Heart right ventricle (tissue), 16 donors: ENCODE measurements around the gene BET1. TPM values are rescaled to one million over a fixed set of nuclear protein-coding genes. Genes with fewer than 3 reads are reported as not detected.

Experiments used
- ATAC-seq, 8 donors: fragments of 200-7000 bp; cut with Tn5 transposase; one replicate each; pipeline ENCODE4 v1.9.1; 2020; ENCODE audit warnings: mild to moderate bottlenecking in 8 of 8, moderate library complexity in 8 of 8, moderate number of reproducible peaks in 1 of 8
- DNase-seq, 2 donors: peaks; one replicate each; pipeline ENCODE4 v3.0.0-alpha.2; 2020
- H3K27ac ChIP-seq, 10 donors: fragments of 200-600 bp; sonication (generic) in 2 of 10; one replicate each; pipeline versions ENCODE4 v1.5.0 to v1.8.0; 2020 to 2022; ENCODE audit warnings: mild to moderate bottlenecking in 3 of 10
- H3K27me3 ChIP-seq, 7 donors: fragments of 200-600 bp; one replicate each; pipeline ENCODE4 v1.8.0; 2021 to 2022; ENCODE audit warnings: mild to moderate bottlenecking in 2 of 7
- H3K36me3 ChIP-seq, 9 donors: fragments of 200-600 bp; sonication (generic) in 1 of 9; one replicate each; pipeline versions ENCODE4 v1.5.0 to v1.8.0; 2020 to 2022; ENCODE audit warnings: mild to moderate bottlenecking in 2 of 9
- H3K4me1 ChIP-seq, 9 donors: fragments of 200-600 bp; sonication (generic) in 1 of 9; one replicate each; pipeline versions ENCODE4 v1.5.0 to v1.8.0; 2020 to 2022; ENCODE audit warnings: mild to moderate bottlenecking in 4 of 9
- H3K4me3 ChIP-seq, 10 donors: fragments of 200-600 bp; sonication (generic) in 2 of 10; one replicate each; pipeline versions ENCODE4 v1.5.0 to v1.8.0; 2020 to 2022; ENCODE audit warnings: mild to moderate bottlenecking in 7 of 10, moderate library complexity in 2 of 10
- H3K9me3 ChIP-seq, 11 donors: fragments of 200-600 bp in 10 of 11; sonication (generic) in 2 of 11; one replicate each; pipeline versions ENCODE4 v1.5.0 to v1.8.0; 2013 to 2022; ENCODE audit warnings: mild to moderate bottlenecking in 2 of 11, control low read depth in 1 of 11, moderate library complexity in 1 of 11
- CTCF ChIP-seq, 9 donors: fragments of 200-600 bp; sonication (generic) in 2 of 9; IDR thresholded peaks; one replicate each; pipeline versions ENCODE4 v1.5.0 to v1.8.0; 2021 to 2022; ENCODE audit warnings: antibody characterized with exemption in 9 of 9, mild to moderate bottlenecking in 5 of 9, moderate library complexity in 1 of 9
- WGBS, 2 donors: extraction: QIAGEN DNeasy Blood & Tissue Kit; methylation state at CpG; one replicate each; pipeline ENCODE4 v1.1.7; 2013; ENCODE audit warnings: inconsistent platforms in 1 of 2; 5-methylcytosine and 5-hydroxymethylcytosine counted together
- intact Hi-C, 10 donors: fragments of 100-400 bp; cut with DNase I; formaldehyde crosslinking; loops; one replicate each; pipeline versions ENCODE4 v1.11.1 to v1.14.2; 2022
- polyA plus RNA-seq, 2 donors: library from polyadenylated mRNA; stranded (reverse); fragments of 200-250 nt; gene quantifications; one replicate each; pipeline ENCODE4 v1.2.3, GENCODE V29; 2013
- total RNA-seq, 10 donors: library from RNA; stranded (reverse); fragmentation: NEBNext Ultra II Directional in 3 of 10; extraction: Animal tissue kit (Norgen Biotek cat#: 25700) in 3 of 10; gene quantifications; one replicate each; pipeline versions ENCODE4 v1.2.1 to v1.2.4, GENCODE V29; 2021 to 2023
- donor health status: Arrhythmogenic right ventricular cardiomyopathy.
- donor health status: ischemic (EF 13 %, LVEDD 7.1; RV severe dilation, severe dysfunction).
- donor health status: healthy with polysubstance abuse.
- donor health status: DM: no; HTN: yes; CAD: no.
- donor health status: DM: no; HTN: no; CAD: no.
- donor health status: ischemic (EF 25% LVEDD 6.9; RV normal size, moderate dysfunction).
- donor health status: ischemic (EF 25% LVEDD 5.7; RV mildly dilated, moderate dysfunction).
- donor health status: healthy.
- donor health status: DM: yes; HTN: yes; CAD: no.
- donor health status: Ischemic cardiomyopathy.
- donor health status: ischemic (EF 35%, LVEDD 5.7; RV mildly dilated, moderate dysfunction).
- donor health status: nonischemic (EF 11% LVEDD 7.7; RV severe dilation, severe dysfunction).
- donor health status: DM: yes; HTN: yes; CAD: no.
- donor health status: PGD.
- donor health status: ischemic (EF 29% LVEDD 5.4; RV normal size, mild dysfunction).
- donor health status: nonischemic (EF 23%, LVEDD 6.1; RV moderate dilation, normal function).

Gene BET1
- total and polyA plus RNA-seq, 12 donors: 6.9 to 20.2 (median 11.7) TPM

DNA sequence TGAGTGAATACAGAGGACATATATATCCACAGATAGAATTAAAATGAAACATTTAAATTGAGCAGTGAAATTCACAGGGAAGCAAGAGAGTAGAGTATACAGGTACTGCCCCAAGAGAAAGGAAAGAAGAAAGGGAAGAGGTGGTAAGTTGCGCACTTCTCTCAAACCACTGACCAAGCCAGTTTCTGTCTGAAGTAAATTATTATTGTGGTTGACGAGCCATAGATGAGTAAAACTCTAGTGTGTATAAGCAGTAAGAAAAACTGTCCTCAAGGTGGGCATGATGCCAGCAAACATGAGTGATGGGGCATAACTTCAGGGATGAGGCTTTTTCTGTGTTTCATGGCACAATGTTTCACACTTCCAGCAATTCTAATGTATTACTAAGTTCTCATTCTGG is 4.4 kb upstream of the BET1 start:
- Histone ChIP-seq H3K9me3 (no peaks in the 10 kb centered on the region), H3K27ac (no peak overlapping the region), H3K4me3 (no peak overlapping the region), H3K4me1 (peaks cover 0 to 7% (median 5%) of the 10 kb centered on the region in 9 donors), H3K27me3 (peaks cover 0 to 14% (median 0%) of the 10 kb centered on the region in 7 donors), H3K36me3 (no peaks in the 10 kb centered on the region)
- intact Hi-C loops: loop anchor here in 2 of 10 donors (10.0 kb wide), 2 partner anchors 104 to 166 kb away; partner anchors contain the start of gene GNGT1 (in 1 of the 2)
- ATAC-seq (no peak), DNase-seq (no peak)
- no peak for TF ChIP-seq CTCF (IDR thresholded peaks at IDR 0.05)
- WGBS, 2 donors: 79 to 84% methylated on average over 2 of the region's 2 CpGs

- ATAC-seq (no peak), DNase-seq (no peak)
- no peak overlapping the region for H3K27ac ChIP-seq
- no peak overlapping the region for H3K4me3 ChIP-seq
- H3K27me3 ChIP-seq: peaks cover 0 to 14% (median 0%) of the 10 kb centered on the region in 7 donors
- peaks cover 0 to 4% (median 0%) of the 10 kb centered on the region in 9 donors for H3K36me3 ChIP-seq
- intact Hi-C loops: loop anchor here in 2 of 10 donors (10.0 kb wide), 2 partner anchors 101 to 169 kb away; partner anchors contain the start of gene GNGT1 (in 1 of the 2)
- TF ChIP-seq CTCF (IDR thresholded peaks at IDR 0.05): no peak
- H3K9me3 ChIP-seq: no peaks in the 10 kb centered on the region
- WGBS, 2 donors: 70 to 75% methylated on average over 3 of the region's 3 CpGs
- peaks cover 0 to 29% (median 21%) of the 10 kb centered on the region in 9 donors for H3K4me1 ChIP-seq
Measured at GRCh38 chr7:94005753-94006152, 1.6 kb upstream of the BET1 start.

GRCh38 chr7:94003446-94004023 is 620 bp downstream of the BET1 start:
- peaks cover 0 to 34% (median 21%) of the 10 kb centered on the region in 9 donors for H3K4me1 ChIP-seq
- ATAC-seq: peak; percentile 18 to 57 (median 46)
- H3K27ac ChIP-seq: peak overlapping the region; percentile 18 to 96 (median 82)
- H3K27me3 ChIP-seq: peaks cover 0 to 14% (median 0%) of the 10 kb centered on the region in 7 donors
- TF ChIP-seq CTCF (IDR thresholded peaks at IDR 0.05): no peak
- H3K9me3 ChIP-seq: no peaks in the 10 kb centered on the region
- peak overlapping the region; percentile 68 to 89 (median 76) for H3K4me3 ChIP-seq
- DNase-seq: no peak
- intact Hi-C loops: loop anchor here in 6 of 10 donors (5.0 to 10.0 kb wide), 6 partner anchors 76 to 171 kb away; partner anchors contain the start of genes GNG11 (in 4 of the 6) and GNGT1 (in 2 of the 6)
- peaks cover 0 to 17% (median 4%) of the 10 kb centered on the region in 9 donors for H3K36me3 ChIP-seq
- WGBS, 2 donors: 5% methylated on average over 16 of the region's 16 CpGs

GRCh38 chr7:94001396-94001795 is 2.8 kb downstream of the BET1 start:
- H3K4me1 ChIP-seq: peaks cover 0 to 34% (median 21%) of the 10 kb centered on the region in 9 donors
- no peak overlapping the region for H3K4me3 ChIP-seq
- no peak for DNase-seq
- no peak overlapping the region for H3K27ac ChIP-seq
- no peaks in the 10 kb centered on the region for H3K9me3 ChIP-seq
- H3K27me3 ChIP-seq: peaks cover 0 to 14% (median 0%) of the 10 kb centered on the region in 7 donors
- TF ChIP-seq CTCF (IDR thresholded peaks at IDR 0.05): no peak
- ATAC-seq: no peak
- peaks cover 0 to 37% (median 14%) of the 10 kb centered on the region in 9 donors for H3K36me3 ChIP-seq
- intact Hi-C loops: loop anchor here in 6 of 10 donors (5.0 to 10.0 kb wide), 6 partner anchors 74 to 173 kb away; partner anchors contain the start of genes GNG11 (in 4 of the 6) and GNGT1 (in 2 of the 6)
- WGBS, 2 donors: 95 to 98% methylated on average over 1 of the region's 1 CpG
